CD14-positive monocyte (primary cell): ENCODE measurements around the gene BACH2. TPM values are rescaled to one million over a fixed set of nuclear protein-coding genes. Genes with fewer than 3 reads are reported as not detected.
A peak's percentile ranks its signal among the peaks of the same experiment; 100 is the strongest.

ENCODE experiments used
- DNase-seq, 3 donors: peaks; one replicate each; pipeline ENCODE4 v3.0.0-alpha.2; 2011 to 2022
- H2AFZ ChIP-seq: 2 replicates; pipeline ENCODE4 v1.6.0; 2012; ENCODE audit warnings: mild to moderate bottlenecking, low read depth, low read length, inconsistent platforms; ENCODE audit not compliant: insufficient read depth, poor library complexity, severe bottlenecking
- H3K27ac ChIP-seq, 2 donors: 1 replicate in 1 of 2; 2 replicates in 1 of 2; pipeline ENCODE4 v1.5.1; 2012 to 2013; ENCODE audit warnings: low read length in 2 of 2, control low read depth in 1 of 2, inconsistent platforms in 1 of 2, low read depth in 1 of 2, mild to moderate bottlenecking in 1 of 2
- H3K27me3 ChIP-seq, 2 donors: one replicate each; pipeline versions ENCODE4 v1.6.0 to v1.6.1; 2011 to 2013; ENCODE audit warnings: low read length in 2 of 2; ENCODE audit not compliant: control insufficient read depth in 2 of 2, insufficient read depth in 2 of 2
- H3K36me3 ChIP-seq, 2 donors: replicated peaks in 1 of 2; 1 replicate in 1 of 2; 2 replicates in 1 of 2; pipeline versions ENCODE4 v1.5.1 to v1.6.1; 2012 to 2013; ENCODE audit warnings: low read length in 2 of 2, control low read depth in 1 of 2, inconsistent platforms in 1 of 2, mild to moderate bottlenecking in 1 of 2; ENCODE audit not compliant: insufficient read depth in 2 of 2, control insufficient read depth in 1 of 2
- H3K4me1 ChIP-seq, 2 donors: 1 replicate in 1 of 2; 2 replicates in 1 of 2; pipeline versions ENCODE4 v1.5.1 to v1.6.1; 2012 to 2013; ENCODE audit warnings: low read length in 2 of 2, control low read depth in 1 of 2, inconsistent platforms in 1 of 2, mild to moderate bottlenecking in 1 of 2, moderate library complexity in 1 of 2; ENCODE audit not compliant: insufficient read depth in 2 of 2, control insufficient read depth in 1 of 2
- H3K4me2 ChIP-seq: replicated peaks from 2 replicates; pipeline ENCODE3; 2012; ENCODE audit warnings: low read length, moderate library complexity, mild to moderate bottlenecking; ENCODE audit not compliant: poor library complexity, severe bottlenecking; ENCODE audit errors: extremely low read depth
- H3K4me3 ChIP-seq, 3 experiments: fragments of 200-600 bp in 1 of 3; sonication (generic) in 1 of 3; replicated peaks in 1 of 3; 1 replicate in 2 of 3; 2 replicates in 1 of 3; pipeline ENCODE4 v1.5.1; 2011 to 2013; ENCODE audit warnings: low read length in 3 of 3, mild to moderate bottlenecking in 3 of 3, control low read depth in 2 of 3, low read depth in 2 of 3, inconsistent platforms in 1 of 3, moderate library complexity in 1 of 3
- H3K79me2 ChIP-seq: 2 replicates; pipeline ENCODE4 v1.6.0; 2012; ENCODE audit warnings: mild to moderate bottlenecking, control low read depth, inconsistent platforms, low read length, moderate library complexity; ENCODE audit not compliant: insufficient read depth
- H3K9ac ChIP-seq: 2 replicates; pipeline ENCODE4 v1.6.0; 2017; ENCODE audit warnings: low read length, mild to moderate bottlenecking; ENCODE audit not compliant: insufficient read depth, poor library complexity, severe bottlenecking
- H3K9me3 ChIP-seq, 2 donors: replicated peaks in 1 of 2; 1 replicate in 1 of 2; 2 replicates in 1 of 2; pipeline versions ENCODE4 v1.5.1 to v1.6.1; 2012 to 2013; ENCODE audit warnings: low read length in 2 of 2, control low read depth in 1 of 2; ENCODE audit not compliant: control insufficient read depth in 1 of 2, insufficient read depth in 1 of 2
- H4K20me1 ChIP-seq: 2 replicates; pipeline ENCODE4 v1.6.0; 2012; ENCODE audit warnings: mild to moderate bottlenecking, low read length, control low read depth, moderate library complexity; ENCODE audit not compliant: insufficient read depth
- H3K27ac Mint-ChIP-seq, 7 donors: one replicate each; pipeline ENCODE4 v1.8.0; 2020; ENCODE audit warnings: mild to moderate bottlenecking in 7 of 7, mixed read lengths in 7 of 7, moderate library complexity in 6 of 7, inconsistent platforms in 2 of 7
- H3K27me3 Mint-ChIP-seq, 3 donors: one replicate each; pipeline ENCODE4 v1.8.0; 2021 to 2022; ENCODE audit warnings: low read depth in 3 of 3, mild to moderate bottlenecking in 3 of 3, mixed read lengths in 3 of 3, moderate library complexity in 3 of 3, inconsistent platforms in 1 of 3
- H3K36me3 Mint-ChIP-seq, 2 donors: one replicate each; pipeline ENCODE4 v1.8.0; 2020; ENCODE audit warnings: mixed read lengths in 2 of 2, inconsistent platforms in 1 of 2, mild to moderate bottlenecking in 1 of 2
- H3K4me1 Mint-ChIP-seq: one replicate; pipeline ENCODE4 v1.8.0; 2020; ENCODE audit warnings: mild to moderate bottlenecking, mixed read lengths
- H3K4me3 Mint-ChIP-seq, 2 donors: one replicate each; pipeline ENCODE4 v1.8.0; 2020; ENCODE audit warnings: mild to moderate bottlenecking in 2 of 2, mixed read lengths in 2 of 2, moderate library complexity in 1 of 2
- H3K9me3 Mint-ChIP-seq, 7 donors: one replicate each; pipeline ENCODE4 v1.8.0; 2020 to 2022; ENCODE audit warnings: mixed read lengths in 7 of 7, mild to moderate bottlenecking in 6 of 7, moderate library complexity in 6 of 7, inconsistent platforms in 2 of 7
- WGBS: methylation state at CpG from one replicate; pipeline ENCODE4 v1.1.5; 2013; ENCODE audit warnings: missing lambda C conversion rate; ENCODE audit not compliant: insufficient coverage; 5-methylcytosine and 5-hydroxymethylcytosine counted together
- intact Hi-C, 2 donors: fragments of 100-400 bp; cut with micrococcal nuclease; formaldehyde crosslinking; loops; one replicate each; pipeline versions ENCODE4 v1.15.0 to v1.15.1; 2023
- polyA plus RNA-seq, 3 donors: library from polyadenylated mRNA; depleted of rRNA in 1 of 3; unstranded in 2 of 3; stranded (reverse) in 1 of 3; fragments of 300-500 nt in 2 of 3; fragments of >200 nt in 1 of 3; fragmentation: Illumina TruSeq in 2 of 3; gene quantifications; 1 replicate in 2 of 3; 2 replicates in 1 of 3; pipeline ENCODE4 v1.2.3, GENCODE V29; 2012 to 2021
- TF ChIP-seq, protein P1 (sequence below): fragments of 200-600 bp; IDR thresholded peaks from one replicate; pipeline ENCODE4 v1.8.0; 2022; ENCODE audit warnings: antibody characterized with exemption, mild to moderate bottlenecking

Gene BACH2
- polyA plus RNA-seq, 3 donors: 0.04 to 0.09 (median 0.05) TPM

DNA sequence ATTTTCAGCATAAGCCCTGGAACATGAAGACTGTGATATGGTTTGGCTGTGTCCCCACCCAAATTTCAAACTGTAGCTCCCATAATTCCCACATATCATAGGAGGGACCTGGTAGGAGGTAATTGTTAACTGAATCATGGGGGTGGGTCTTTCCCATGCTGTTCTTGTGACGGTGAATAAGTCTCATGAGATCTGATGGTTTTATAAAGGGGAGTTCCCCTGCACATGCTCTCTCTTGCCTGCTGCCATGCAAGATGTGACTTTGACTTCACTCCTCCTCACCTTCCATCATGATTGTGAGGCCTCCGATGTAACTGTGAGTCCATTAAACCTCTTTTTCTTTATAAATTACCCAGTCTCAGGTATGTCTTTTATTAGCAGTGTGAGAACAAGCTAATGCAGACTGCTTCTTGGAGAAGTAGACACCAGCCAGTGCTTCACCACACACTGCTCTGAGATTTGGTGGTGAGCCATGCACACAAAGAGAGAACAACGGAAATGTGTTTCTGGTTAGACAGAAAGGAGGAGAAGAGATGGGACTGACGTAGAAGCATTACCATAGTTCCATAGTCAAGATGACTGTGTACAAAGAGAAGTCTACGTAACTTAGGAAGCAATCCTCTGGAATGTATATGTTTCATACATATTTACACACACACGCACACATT lies 97.8 kb downstream of the BACH2 start:
- no peaks in the 10 kb centered on the region for H3K27me3 ChIP-seq
- Mint-ChIP-seq H3K27me3 (no peaks in the 10 kb centered on the region), H3K4me3 (no peak overlapping the region), H3K27ac (peak overlapping the region in 1 of 7 donors; percentile 32), H3K36me3 (no peaks in the 10 kb centered on the region), H3K9me3 (peaks cover 3 to 13% (median 9%) of the 10 kb centered on the region in 7 donors), H3K4me1 (peaks cover 6% of the 10 kb centered on the region)
- H3K9ac ChIP-seq: no peak overlapping the region
- no peak overlapping the region for H3K4me3 ChIP-seq
- DNase-seq: no peak
- H3K79me2 ChIP-seq: no peaks in the 10 kb centered on the region
- TF ChIP-seq, protein P1, sequence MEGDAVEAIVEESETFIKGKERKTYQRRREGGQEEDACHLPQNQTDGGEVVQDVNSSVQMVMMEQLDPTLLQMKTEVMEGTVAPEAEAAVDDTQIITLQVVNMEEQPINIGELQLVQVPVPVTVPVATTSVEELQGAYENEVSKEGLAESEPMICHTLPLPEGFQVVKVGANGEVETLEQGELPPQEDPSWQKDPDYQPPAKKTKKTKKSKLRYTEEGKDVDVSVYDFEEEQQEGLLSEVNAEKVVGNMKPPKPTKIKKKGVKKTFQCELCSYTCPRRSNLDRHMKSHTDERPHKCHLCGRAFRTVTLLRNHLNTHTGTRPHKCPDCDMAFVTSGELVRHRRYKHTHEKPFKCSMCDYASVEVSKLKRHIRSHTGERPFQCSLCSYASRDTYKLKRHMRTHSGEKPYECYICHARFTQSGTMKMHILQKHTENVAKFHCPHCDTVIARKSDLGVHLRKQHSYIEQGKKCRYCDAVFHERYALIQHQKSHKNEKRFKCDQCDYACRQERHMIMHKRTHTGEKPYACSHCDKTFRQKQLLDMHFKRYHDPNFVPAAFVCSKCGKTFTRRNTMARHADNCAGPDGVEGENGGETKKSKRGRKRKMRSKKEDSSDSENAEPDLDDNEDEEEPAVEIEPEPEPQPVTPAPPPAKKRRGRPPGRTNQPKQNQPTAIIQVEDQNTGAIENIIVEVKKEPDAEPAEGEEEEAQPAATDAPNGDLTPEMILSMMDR: no peak
- intact Hi-C loops: no loop called here
- peaks cover 4 to 7% of the 10 kb centered on the region in 2 donors for H3K4me1 ChIP-seq
- no CpG with 5 or more reads among the region's 6 CpGs for WGBS
- no peak overlapping the region for H3K4me2 ChIP-seq
- H4K20me1 ChIP-seq: no peaks in the 10 kb centered on the region
- no peak overlapping the region for H3K27ac ChIP-seq
- H3K36me3 ChIP-seq: no peaks in the 10 kb centered on the region
- no peak overlapping the region for H2AFZ ChIP-seq
- H3K9me3 ChIP-seq: peaks cover 0 to 16% of the 10 kb centered on the region in 2 donors

DNA sequence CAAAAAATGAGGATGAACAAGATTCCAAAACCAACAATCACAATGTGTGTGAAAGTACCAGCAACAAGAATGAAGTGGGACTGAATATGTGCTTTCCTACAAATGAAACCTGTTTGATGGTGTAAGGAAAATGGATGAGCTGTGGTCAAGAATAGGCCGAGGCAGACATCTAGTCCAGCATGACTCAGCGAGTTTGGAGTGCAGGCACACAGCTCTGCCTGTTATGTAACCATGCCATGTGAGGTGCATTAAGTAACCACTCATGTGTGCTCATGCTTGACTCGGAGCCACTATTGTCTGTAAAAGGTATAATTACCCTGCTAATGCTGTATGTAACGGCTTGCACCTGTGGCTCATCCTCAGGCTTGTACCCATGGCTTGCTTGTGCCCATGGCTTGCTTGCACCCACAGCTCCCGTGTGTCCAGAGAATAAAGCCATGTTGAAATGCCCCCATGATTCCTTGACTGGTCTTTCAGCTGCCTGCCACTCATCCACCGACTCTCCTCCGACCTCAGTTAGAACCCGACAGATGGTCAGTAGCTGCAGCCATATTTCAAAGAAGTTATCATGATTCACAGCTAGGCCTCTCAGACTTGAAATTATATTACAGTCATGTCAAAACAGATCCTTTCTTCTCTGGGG lies 98.7 kb downstream of the BACH2 start:
- intact Hi-C loops: no loop called here
- peak; percentile 59 to 78 (median 68) for DNase-seq
- TF ChIP-seq, protein P1: no peak
- Mint-ChIP-seq H3K36me3 (no peaks in the 10 kb centered on the region), H3K4me1 (peaks cover 6% of the 10 kb centered on the region), H3K4me3 (no peak overlapping the region), H3K27ac (peak overlapping the region in 3 of 7 donors; percentile 18 to 51 (median 41)), H3K9me3 (peaks cover 3 to 13% (median 9%) of the 10 kb centered on the region in 7 donors), H3K27me3 (no peaks in the 10 kb centered on the region)
- 80% methylated on average over 7 of the region's 8 CpGs for WGBS
- Histone ChIP-seq H2AFZ (no peak overlapping the region), H3K27ac (no peak overlapping the region), H3K4me3 (no peak overlapping the region), H3K4me1 (peaks cover 4 to 7% of the 10 kb centered on the region in 2 donors), H3K36me3 (no peaks in the 10 kb centered on the region), H4K20me1 (no peaks in the 10 kb centered on the region), H3K27me3 (no peaks in the 10 kb centered on the region), H3K79me2 (no peaks in the 10 kb centered on the region), H3K9me3 (peaks cover 0 to 16% of the 10 kb centered on the region in 2 donors), H3K9ac (no peak overlapping the region), H3K4me2 (no peak overlapping the region)
